HG03460 (cell line): ENCODE measurements around the gene BDH2.

Source experiments
- ATAC-seq: cut with Tn5 transposase; IDR thresholded peaks from one replicate; pipeline ENCODE4 v1.9.1; 2021; ENCODE audit not compliant: unreplicated experiment

Gene BDH2

GRCh38 chr4:103029300-103029699 lies 70.3 kb downstream of the BDH2 start:
- no peak for ATAC-seq
